Activated CD4-positive, CD25-positive, alpha-beta regulatory T cell treated with anti-CD3 and anti-CD28 coated beads, Interleukin-2, amount 50 U/mL, for 16 hours (primary cell): Measurements from ENCODE around the gene SYNPR.

Experiments
- DNase-seq: peaks from one replicate; pipeline ENCODE4 v3.0.0-alpha.2; 2020; ENCODE audit warnings: low read depth, low spot score

The SYNPR gene

GRCh38 chr3:63538919-63539318 is 260.8 kb downstream of the SYNPR start:
- DNase-seq = no peak

GRCh38 chr3:63555767-63556166 is 277.7 kb downstream of the SYNPR start:
- DNase-seq = no peak

DNA sequence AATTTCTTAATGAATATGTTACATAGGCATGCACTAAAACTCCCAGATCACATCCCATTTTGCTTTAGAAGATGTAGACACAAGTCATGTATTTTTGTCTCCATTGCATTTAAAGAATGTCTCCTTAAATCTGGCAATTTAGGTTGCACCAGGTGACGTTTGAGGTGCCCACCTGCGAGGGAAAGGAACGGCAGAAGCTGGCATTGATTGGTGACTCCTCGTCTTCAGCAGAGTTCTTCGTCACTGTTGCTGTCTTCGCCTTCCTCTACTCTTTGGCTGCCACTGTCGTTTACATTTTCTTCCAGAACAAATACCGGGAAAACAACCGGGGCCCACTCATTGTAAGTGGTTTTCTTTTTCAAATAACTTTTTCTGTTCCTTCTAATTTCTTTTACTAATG is 278.3 kb downstream of the SYNPR start:
- DNase-seq = no peak

- no peak for DNase-seq
Observed at GRCh38 chr3:63557912-63558311, 279.8 kb downstream of the SYNPR start.

DNA sequence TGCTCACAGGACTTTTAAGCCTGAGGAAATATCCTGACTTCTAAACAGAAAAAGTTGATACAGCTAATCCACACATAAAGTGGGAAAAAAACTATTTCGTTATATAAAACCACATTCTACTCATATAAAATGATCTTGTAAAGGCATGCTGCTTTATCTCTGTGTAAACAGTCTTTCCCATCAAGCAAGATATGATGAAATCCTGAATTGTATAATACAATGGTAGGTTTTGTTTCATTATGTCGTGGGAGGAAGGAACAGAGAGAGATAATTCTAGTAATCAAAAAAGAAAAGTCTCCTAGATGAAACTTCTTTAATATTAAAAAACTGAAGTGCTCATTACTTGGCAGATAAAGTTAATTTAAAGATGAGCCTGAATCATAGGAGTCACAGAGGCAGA is 281.8 kb downstream of the SYNPR start:
- no peak for DNase-seq

DNA sequence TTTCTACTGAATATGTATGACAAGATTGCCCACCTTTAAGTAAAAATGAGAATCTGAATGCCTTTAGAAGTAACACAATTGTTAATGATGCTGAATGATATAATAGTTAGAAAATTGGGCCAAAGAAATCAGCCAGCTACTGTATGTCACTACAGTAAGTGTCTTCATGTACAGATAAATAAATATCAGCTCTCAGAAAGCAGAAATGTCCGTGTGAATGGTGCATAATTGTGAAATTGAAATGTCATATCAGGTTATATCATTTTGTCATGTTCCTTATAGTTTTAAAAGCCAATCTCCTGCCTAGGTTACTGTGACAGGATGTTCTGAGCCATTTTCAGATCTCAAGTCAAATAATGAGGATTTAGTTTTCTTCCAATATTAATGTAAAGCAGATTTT is 283.8 kb downstream of the SYNPR start:
- no peak for DNase-seq

DNA sequence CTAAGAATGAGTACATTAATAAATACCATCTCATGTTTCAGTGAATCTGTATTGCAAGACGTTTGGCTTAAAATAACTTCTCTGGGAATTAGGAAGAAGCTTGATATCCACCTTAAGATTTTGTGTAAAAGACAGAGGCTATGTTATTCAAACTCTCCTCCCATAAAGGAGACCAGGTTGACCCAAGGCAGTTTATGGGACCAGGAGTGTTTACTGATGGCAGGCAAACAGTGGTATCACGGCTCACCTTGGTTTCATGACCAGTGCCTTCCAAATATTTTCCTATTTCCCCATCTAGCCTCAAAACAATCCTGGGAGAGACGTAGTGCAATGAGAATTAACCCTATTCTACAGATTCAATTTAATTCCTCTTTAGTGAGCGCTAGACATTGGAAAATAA is 284.2 kb downstream of the SYNPR start:
- no peak for DNase-seq

DNA sequence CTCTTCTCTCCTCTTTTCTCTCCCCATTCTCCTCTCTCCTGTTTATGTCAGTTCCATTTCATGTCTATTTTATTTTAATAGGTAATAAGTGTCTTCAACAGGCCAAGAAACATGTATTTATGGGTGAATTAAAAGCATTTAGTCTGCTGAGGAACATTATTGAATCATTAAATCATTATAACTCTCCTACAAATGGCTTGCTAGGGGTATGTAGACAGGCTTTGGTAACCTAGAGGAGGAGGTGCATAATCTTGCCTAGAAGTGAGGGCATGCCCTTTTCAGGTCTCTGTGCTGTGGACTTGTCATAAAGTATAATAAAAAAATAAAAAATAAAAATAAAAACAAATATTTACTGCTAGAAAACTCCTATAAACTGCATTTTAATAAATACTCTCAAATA is 285.5 kb downstream of the SYNPR start:
- no peak for DNase-seq

- DNase-seq = no peak
Observed at GRCh38 chr3:63565220-63565619, 287.1 kb downstream of the SYNPR start.

DNA sequence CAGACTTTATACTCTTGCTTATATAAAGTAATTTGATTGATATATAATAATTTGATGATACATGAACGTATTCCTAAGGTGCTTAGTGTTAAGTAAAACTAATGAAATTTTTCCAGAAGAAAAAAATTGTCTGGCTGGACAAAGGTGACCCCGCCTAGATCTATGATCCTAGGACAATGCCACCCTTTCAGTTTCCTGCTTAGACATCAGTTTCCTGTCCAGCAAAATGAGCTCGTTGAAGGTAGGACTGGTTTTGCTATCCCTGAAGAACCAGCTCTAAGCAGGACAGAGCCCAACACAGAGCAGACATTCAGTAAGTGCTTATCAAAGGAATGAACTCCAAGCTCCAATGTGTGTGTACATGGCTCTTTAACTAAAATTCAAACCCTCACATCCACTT is 293.6 kb downstream of the SYNPR start:
- DNase-seq = no peak

- no peak for DNase-seq
Observed at GRCh38 chr3:63576846-63577245, 298.7 kb downstream of the SYNPR start.

- DNase-seq = no peak
Observed at GRCh38 chr3:63578858-63579257, 300.8 kb downstream of the SYNPR start.

DNA sequence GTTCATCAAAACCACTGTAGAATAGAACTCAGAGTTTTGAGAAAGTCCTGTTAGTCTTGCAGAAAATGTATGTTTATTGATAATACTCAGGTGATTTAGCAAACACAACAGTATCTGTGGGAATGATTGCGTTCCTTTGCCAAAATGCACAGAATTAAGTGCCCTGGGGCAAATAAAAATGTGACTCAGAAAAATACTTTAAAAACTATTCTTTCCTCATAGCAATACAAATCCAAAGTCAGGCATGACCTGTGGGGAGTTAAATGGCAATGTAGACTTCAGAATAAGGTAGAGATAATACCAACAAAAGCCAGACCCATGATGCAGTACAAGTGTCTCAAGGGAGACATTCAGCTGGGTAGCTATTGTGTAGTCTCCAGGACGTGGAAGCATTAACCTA is 302.0 kb downstream of the SYNPR start:
- DNase-seq = no peak

DNA sequence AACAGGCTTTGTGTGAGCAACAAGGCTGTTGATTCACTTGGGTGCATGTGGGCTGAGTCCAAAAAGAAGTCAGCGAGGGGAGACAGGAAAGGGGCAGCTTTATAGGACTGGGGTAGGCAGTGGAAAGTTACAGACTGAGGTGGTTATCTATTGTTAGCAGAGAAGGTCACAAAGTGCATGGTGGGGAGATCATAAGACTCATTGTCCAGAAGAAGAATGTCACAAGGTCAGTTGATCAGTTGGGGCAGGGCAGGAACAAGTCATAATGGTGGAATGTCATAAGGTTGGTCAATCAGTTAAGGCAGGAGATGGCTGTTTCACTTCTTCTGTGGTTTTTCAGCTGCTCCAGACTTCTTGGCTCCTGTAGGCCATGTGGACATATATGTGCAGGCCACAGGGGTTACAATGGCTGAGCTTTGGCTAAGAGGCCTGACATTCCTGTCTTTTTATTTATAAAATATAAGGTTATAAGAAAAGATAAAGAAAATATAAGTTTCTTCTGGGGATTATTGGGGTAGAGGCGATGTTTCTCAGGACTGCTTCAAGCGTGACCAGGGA is 304.9 kb downstream of the SYNPR start:
- DNase-seq = no peak

GRCh38 chr3:63584681-63585080 is 306.6 kb downstream of the SYNPR start:
- no peak for DNase-seq

GRCh38 chr3:63585927-63586326 is 307.8 kb downstream of the SYNPR start:
- DNase-seq = no peak

GRCh38 chr3:63588895-63589294 is 310.8 kb downstream of the SYNPR start:
- no peak for DNase-seq

DNA sequence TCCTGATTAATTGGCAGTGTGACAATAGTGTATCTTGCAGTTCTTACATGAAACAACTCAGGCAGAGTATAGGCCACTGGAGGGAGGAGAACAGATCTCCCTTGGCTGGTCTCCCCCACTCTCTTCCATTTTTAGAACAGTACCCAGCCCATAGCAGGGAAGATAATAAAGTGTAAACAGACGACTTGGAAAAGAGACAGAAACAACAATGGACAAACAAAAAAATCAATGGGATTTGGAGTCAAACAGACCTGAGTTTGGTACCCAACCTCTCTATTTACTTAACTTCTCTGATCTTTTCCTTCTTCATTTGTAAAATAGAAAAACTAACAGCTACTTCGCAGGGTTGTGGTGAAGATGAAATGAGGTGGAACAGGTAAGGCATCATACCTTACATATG is 315.7 kb downstream of the SYNPR start:
- DNase-seq = no peak

DNA sequence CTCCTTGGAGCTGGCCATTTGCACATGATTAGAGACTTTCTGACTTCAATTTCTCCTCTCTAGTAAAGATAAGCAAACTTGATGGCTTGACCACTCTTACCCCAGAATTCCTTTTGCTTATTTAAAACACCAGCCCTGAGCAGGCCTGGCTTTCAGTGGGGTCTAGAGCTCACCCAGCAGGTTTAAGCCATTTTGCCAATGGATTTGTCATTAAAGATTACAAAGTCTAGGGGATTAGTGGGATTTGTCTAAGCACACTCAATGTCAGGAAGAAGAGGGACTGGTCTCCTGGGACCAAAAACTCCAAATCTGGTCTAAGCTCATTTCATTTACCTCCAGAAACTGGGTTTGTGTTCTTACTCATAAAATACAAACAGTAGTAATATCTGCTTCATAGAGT is 317.1 kb downstream of the SYNPR start:
- DNase-seq = no peak

- no peak for DNase-seq
Observed at GRCh38 chr3:63597019-63597418, 318.9 kb downstream of the SYNPR start.

- no peak for DNase-seq
Observed at GRCh38 chr3:63607716-63608115, 329.6 kb downstream of the SYNPR start.

GRCh38 chr3:63609408-63609807 is 331.3 kb downstream of the SYNPR start:
- no peak for DNase-seq

DNA sequence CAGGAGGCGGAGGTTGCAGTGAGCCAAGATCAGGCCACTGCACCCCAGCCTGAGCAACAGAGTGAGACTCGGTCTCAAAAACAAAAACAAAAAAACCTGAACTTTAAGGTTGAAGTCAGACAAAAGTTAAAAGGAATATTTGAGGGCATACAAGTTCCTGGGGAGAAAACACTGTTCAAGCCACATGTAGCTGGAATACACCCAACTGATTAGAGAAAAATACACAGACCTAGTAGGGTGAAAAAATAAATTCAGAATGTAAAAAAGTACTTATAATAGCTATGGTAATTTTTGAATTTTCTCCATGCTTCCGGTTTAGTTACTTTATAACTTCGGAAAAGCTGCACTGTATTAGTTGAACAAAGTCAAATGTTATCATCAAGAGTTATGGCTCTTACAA is 331.7 kb downstream of the SYNPR start:
- DNase-seq = no peak

DNA sequence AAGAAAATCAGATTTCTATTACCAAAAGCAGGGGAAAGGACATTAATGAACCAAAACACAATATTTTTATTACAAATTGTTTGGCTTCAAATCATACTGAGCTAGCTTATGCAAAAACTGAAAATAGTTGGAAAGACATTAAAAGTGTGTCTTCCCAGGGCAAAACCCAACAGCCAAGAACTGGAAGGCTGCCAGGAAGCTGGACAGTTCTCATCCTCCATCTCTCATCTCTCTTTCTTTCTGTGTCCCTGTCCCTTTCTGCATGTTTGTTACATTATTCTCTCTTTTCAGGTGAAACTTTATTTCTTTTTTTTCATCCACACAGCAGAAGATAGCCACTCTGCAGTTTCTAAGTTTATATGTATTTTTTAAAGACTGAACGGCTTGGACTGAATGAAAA is 333.3 kb downstream of the SYNPR start:
- no peak for DNase-seq

DNA sequence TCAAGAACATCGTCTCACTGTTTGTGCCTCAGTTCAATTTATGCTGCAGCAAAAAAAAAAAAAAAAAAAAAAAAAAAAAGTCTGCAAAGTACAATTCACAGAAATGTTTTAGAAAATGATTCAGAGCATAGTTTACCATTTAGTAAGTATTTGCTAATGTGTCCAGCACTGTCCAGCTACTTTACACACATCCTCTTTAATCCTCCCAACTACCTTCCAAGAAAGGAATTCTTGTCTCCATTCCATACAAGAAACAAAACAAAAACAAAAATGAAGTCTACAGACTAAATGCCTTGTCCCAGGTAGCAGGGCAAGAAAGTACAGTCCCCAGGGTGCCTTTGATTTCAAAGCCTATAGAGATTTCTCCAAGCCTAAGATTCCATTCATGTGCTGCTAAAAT is 335.5 kb downstream of the SYNPR start:
- no peak for DNase-seq
